ENCODE results near the gene SBK3. TPM values are rescaled to one million over a fixed set of nuclear protein-coding genes. Genes with fewer than 3 reads are reported as not detected.

SBK3 gene, protein sequence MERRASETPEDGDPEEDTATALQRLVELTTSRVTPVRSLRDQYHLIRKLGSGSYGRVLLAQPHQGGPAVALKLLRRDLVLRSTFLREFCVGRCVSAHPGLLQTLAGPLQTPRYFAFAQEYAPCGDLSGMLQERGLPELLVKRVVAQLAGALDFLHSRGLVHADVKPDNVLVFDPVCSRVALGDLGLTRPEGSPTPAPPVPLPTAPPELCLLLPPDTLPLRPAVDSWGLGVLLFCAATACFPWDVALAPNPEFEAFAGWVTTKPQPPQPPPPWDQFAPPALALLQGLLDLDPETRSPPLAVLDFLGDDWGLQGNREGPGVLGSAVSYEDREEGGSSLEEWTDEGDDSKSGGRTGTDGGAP
- polyA plus RNA-seq (2013): 0.74 TPM

DNA sequence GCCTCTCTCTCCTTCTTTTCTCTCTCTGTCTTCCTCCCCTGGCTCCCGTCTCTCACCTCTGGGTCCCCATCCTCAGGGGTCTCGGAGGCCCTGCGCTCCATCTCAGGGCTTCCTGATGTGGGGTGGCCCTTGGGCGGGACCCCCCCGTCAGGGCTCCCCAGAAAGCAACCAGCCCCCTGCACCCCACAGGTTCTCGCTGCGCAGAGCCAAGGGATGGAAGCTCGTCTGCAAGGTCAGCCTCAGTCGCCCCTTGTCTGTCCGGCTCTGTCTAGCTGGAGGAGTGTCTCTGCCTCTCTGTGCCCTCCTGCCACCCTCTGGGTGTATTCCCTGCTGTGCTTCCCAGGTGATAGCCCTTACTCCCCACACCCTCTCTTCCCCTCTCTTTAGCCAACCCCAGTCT, at the start of gene SBK3:
TSS of gene SBK3 (minus strand) at position 101 of the 400 bp plus-strand sequence. CDS start at position 101, 0 bp downstream.
- no peak for DNase-seq
- H3K9me3 ChIP-seq (ENCODE audit: control extremely low read depth in 1 of 5, control insufficient read depth in 4 of 5, insufficient read depth in 2 of 5, low read depth in 1 of 5, low read length in 4 of 5): no peaks in the 10 kb centered on the region
- peaks cover 0 to 33% (median 20%) of the 10 kb centered on the region in 4 experiments for H3K4me1 ChIP-seq (ENCODE audit: control extremely low read depth in 1 of 4, control insufficient read depth in 4 of 4, insufficient read depth in 4 of 4, low read length in 3 of 4)
- no peaks in the 10 kb centered on the region for H3K36me3 ChIP-seq (ENCODE audit: control insufficient read depth in 4 of 4, insufficient read depth in 4 of 4, low read length in 3 of 4)
- H3K27ac ChIP-seq (ENCODE audit: insufficient read depth in 1 of 2, low read depth in 1 of 2, low read length in 2 of 2, poor library complexity in 1 of 2, severe bottlenecking in 2 of 2): peak within 1 kb of the TSS; percentile 58 to 81
- WGBS (ENCODE audit: insufficient coverage): 98% methylated on average over 10 of the region's 10 CpGs
- CTCF ChIA-PET: interaction anchor here (2.4 kb wide), 1 partner anchor 61 kb away, joined by 11 read pairs; the partner anchor contains the start of gene ZNF865
- H3K4me3 ChIP-seq (ENCODE audit: control insufficient read depth in 1 of 7, extremely low read depth in 1 of 7, insufficient read depth in 4 of 7, low read depth in 2 of 7, low read length in 6 of 7): no peak within 1 kb of the TSS
- H3K27me3 ChIP-seq (replicated peaks in 2 of 5; ENCODE audit: control insufficient read depth in 4 of 5, insufficient read depth in 5 of 5, low read length in 4 of 5): no peaks in the 10 kb centered on the region
- POLR2A ChIA-PET: no interaction called here

DNA sequence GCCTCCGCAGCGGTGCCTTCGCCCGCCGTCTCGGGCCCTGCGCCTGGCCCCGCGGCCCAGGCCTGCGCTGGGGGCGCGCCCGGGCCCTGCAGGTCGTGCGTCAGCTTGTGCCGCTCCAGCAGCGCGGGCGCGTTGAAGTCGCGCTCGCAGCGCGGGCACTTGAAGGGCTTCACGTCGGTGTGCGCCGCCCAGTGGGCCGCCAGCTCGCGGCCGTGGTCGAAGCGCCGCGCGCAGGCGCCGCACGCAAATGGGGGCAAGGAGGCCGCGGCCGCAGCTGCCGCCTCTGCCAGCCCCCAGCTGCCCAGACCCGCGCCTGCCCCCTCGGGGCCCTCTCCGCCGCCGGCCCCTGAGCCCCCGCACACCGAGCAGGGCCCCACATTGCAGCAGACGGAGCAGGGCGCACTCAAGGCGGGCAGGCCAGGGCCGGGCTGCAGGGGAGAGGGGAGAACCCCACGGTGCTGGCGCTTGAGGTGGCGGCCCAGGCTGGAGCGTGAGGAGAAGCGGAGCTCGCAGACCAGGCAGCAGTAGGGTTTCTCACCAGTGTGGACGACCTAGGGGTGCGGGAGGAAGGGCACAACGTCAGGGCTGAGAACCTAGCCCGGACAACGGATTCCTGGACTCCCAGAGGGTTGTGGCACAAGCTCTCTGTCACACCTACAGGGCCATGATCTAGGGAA, 47.9 kb upstream of the SBK3 start:
- no peaks in the 10 kb centered on the region for H3K27me3 ChIP-seq (replicated peaks in 2 of 5; ENCODE audit: control insufficient read depth in 4 of 5, insufficient read depth in 5 of 5, low read length in 4 of 5)
- no peak overlapping the region for H3K27ac ChIP-seq (ENCODE audit: insufficient read depth in 1 of 2, low read depth in 1 of 2, low read length in 2 of 2, poor library complexity in 1 of 2, severe bottlenecking in 2 of 2)
- ChIA-PET CTCF (interaction anchor here (1.0 kb wide), 1 partner anchor 10 kb away, joined by 3 read pairs; no protein-coding TSS in a partner anchor), POLR2A (no interaction called here)
- H3K4me3 ChIP-seq (ENCODE audit: control insufficient read depth in 1 of 7, extremely low read depth in 1 of 7, insufficient read depth in 4 of 7, low read depth in 2 of 7, low read length in 6 of 7): no peak overlapping the region
- 94% methylated on average over 56 of the region's 68 CpGs for WGBS (ENCODE audit: insufficient coverage)
- no peak for DNase-seq
- H3K36me3 ChIP-seq (ENCODE audit: control insufficient read depth in 4 of 4, insufficient read depth in 4 of 4, low read length in 3 of 4): peaks cover 11 to 52% (median 32%) of the 10 kb centered on the region in 4 experiments
- peaks cover 0 to 2% (median under 1%) of the 10 kb centered on the region in 4 experiments for H3K4me1 ChIP-seq (ENCODE audit: control extremely low read depth in 1 of 4, control insufficient read depth in 4 of 4, insufficient read depth in 4 of 4, low read length in 3 of 4)
- peaks cover 0 to 2% (median 0%) of the 10 kb centered on the region in 5 experiments for H3K9me3 ChIP-seq (ENCODE audit: control extremely low read depth in 1 of 5, control insufficient read depth in 4 of 5, insufficient read depth in 2 of 5, low read depth in 1 of 5, low read length in 4 of 5)

- 95% methylated on average over 65 of the region's 73 CpGs for WGBS (ENCODE audit: insufficient coverage)
- POLR2A ChIA-PET: no interaction called here
Observed at GRCh38 chr19:55592391-55593090, 47.2 kb upstream of the SBK3 start.

DNA sequence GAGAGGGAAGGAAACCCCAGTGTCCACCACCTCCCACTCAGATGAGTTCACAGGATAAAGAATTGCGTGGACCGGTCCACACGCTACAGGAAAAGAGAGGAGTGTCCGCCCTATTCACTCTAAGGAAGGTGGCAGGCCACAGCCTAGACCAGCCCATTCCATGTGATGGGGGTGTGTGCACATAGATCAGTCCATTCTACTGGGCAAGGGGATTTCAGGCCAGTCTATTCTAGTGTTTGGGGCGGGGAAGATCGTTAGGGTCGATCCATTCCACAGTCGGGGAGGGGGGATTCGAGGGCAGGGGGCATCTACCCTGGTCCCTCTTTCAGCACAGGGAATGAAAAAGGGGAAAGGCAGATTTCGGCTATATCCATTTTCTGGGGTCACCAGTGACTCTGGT, 46.2 kb upstream of the SBK3 start:
- Histone ChIP-seq H3K27ac (ENCODE audit: insufficient read depth in 1 of 2, low read depth in 1 of 2, low read length in 2 of 2, poor library complexity in 1 of 2, severe bottlenecking in 2 of 2) (no peak overlapping the region), H3K4me1 (ENCODE audit: control extremely low read depth in 1 of 4, control insufficient read depth in 4 of 4, insufficient read depth in 4 of 4, low read length in 3 of 4) (peaks cover 0 to 16% (median 12%) of the 10 kb centered on the region in 4 experiments)
- 98% methylated on average over 6 of the region's 10 CpGs for WGBS (ENCODE audit: insufficient coverage)

More at GRCh38 chr19:55592391-55593090, 47.2 kb upstream of the SBK3 start:
- Histone ChIP-seq H3K36me3 (ENCODE audit: control insufficient read depth in 4 of 4, insufficient read depth in 4 of 4, low read length in 3 of 4) (peaks cover 11 to 51% (median 32%) of the 10 kb centered on the region in 4 experiments), H3K4me1 (ENCODE audit: control extremely low read depth in 1 of 4, control insufficient read depth in 4 of 4, insufficient read depth in 4 of 4, low read length in 3 of 4) (peaks cover 0 to 7% (median 5%) of the 10 kb centered on the region in 4 experiments), H3K9me3 (ENCODE audit: control extremely low read depth in 1 of 5, control insufficient read depth in 4 of 5, insufficient read depth in 2 of 5, low read depth in 1 of 5, low read length in 4 of 5) (peaks cover 0 to 2% (median 0%) of the 10 kb centered on the region in 5 experiments), H3K27ac (ENCODE audit: insufficient read depth in 1 of 2, low read depth in 1 of 2, low read length in 2 of 2, poor library complexity in 1 of 2, severe bottlenecking in 2 of 2) (no peak overlapping the region), H3K27me3 (replicated peaks in 2 of 5; ENCODE audit: control insufficient read depth in 4 of 5, insufficient read depth in 5 of 5, low read length in 4 of 5) (no peaks in the 10 kb centered on the region), H3K4me3 (ENCODE audit: control insufficient read depth in 1 of 7, extremely low read depth in 1 of 7, insufficient read depth in 4 of 7, low read depth in 2 of 7, low read length in 6 of 7) (no peak overlapping the region)
- CTCF ChIA-PET: interaction anchor here (1.0 kb wide), 1 partner anchor 9 kb away, joined by 3 read pairs; no protein-coding TSS in a partner anchor
- DNase-seq: no peak

DNA sequence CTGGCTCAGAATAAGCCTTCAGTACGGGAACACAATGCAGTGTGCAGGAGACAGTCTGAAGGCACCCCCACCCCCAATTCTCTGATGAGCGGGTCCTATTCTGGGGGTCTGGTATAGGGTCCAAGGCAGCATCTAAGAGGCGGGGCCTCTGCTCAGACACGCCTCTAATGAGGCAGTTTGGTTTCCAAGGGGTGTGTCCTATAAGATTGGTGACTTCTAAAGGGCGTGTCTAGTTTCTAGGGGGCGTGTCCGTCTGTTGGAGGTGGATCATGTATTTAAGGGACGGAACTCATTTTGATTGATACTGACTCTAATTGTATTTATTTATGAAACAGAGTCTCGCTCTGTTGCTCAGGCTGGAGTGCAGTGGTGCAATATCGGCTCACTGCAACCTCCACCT, 45.3 kb upstream of the SBK3 start:
- H3K4me3 ChIP-seq (ENCODE audit: control insufficient read depth in 1 of 7, extremely low read depth in 1 of 7, insufficient read depth in 4 of 7, low read depth in 2 of 7, low read length in 6 of 7): no peak overlapping the region
- ChIA-PET POLR2A (no interaction called here), CTCF (no interaction called here)
- H3K9me3 ChIP-seq (ENCODE audit: control extremely low read depth in 1 of 5, control insufficient read depth in 4 of 5, insufficient read depth in 2 of 5, low read depth in 1 of 5, low read length in 4 of 5): peaks cover 0 to 2% (median 0%) of the 10 kb centered on the region in 5 experiments
- DNase-seq: peak in 2 of 3 donors; percentile 52 to 58
- WGBS (ENCODE audit: insufficient coverage): 90% methylated on average over 7 of the region's 10 CpGs
- H3K4me1 ChIP-seq (ENCODE audit: control extremely low read depth in 1 of 4, control insufficient read depth in 4 of 4, insufficient read depth in 4 of 4, low read length in 3 of 4): peaks cover 0 to 23% (median 18%) of the 10 kb centered on the region in 4 experiments
- H3K27ac ChIP-seq (ENCODE audit: insufficient read depth in 1 of 2, low read depth in 1 of 2, low read length in 2 of 2, poor library complexity in 1 of 2, severe bottlenecking in 2 of 2): no peak overlapping the region
- peaks cover 5 to 33% (median 19%) of the 10 kb centered on the region in 4 experiments for H3K36me3 ChIP-seq (ENCODE audit: control insufficient read depth in 4 of 4, insufficient read depth in 4 of 4, low read length in 3 of 4)
- H3K27me3 ChIP-seq (replicated peaks in 2 of 5; ENCODE audit: control insufficient read depth in 4 of 5, insufficient read depth in 5 of 5, low read length in 4 of 5): no peaks in the 10 kb centered on the region

More for the DNA sequence above, 46.2 kb upstream of the SBK3 start:
- DNase-seq: no peak
- H3K9me3 ChIP-seq (ENCODE audit: control extremely low read depth in 1 of 5, control insufficient read depth in 4 of 5, insufficient read depth in 2 of 5, low read depth in 1 of 5, low read length in 4 of 5): peaks cover 0 to 2% (median 0%) of the 10 kb centered on the region in 5 experiments
- ChIA-PET POLR2A (no interaction called here), CTCF (no interaction called here)
- no peak overlapping the region for H3K4me3 ChIP-seq (ENCODE audit: control insufficient read depth in 1 of 7, extremely low read depth in 1 of 7, insufficient read depth in 4 of 7, low read depth in 2 of 7, low read length in 6 of 7)
- H3K36me3 ChIP-seq (ENCODE audit: control insufficient read depth in 4 of 4, insufficient read depth in 4 of 4, low read length in 3 of 4): peaks cover 11 to 42% (median 28%) of the 10 kb centered on the region in 4 experiments
- no peaks in the 10 kb centered on the region for H3K27me3 ChIP-seq (replicated peaks in 2 of 5; ENCODE audit: control insufficient read depth in 4 of 5, insufficient read depth in 5 of 5, low read length in 4 of 5)

GRCh38 chr19:55590109-55590508, 44.8 kb upstream of the SBK3 start:
- no peak overlapping the region for H3K4me3 ChIP-seq (ENCODE audit: control insufficient read depth in 1 of 7, extremely low read depth in 1 of 7, insufficient read depth in 4 of 7, low read depth in 2 of 7, low read length in 6 of 7)
- 88% methylated on average over 7 of the region's 7 CpGs for WGBS (ENCODE audit: insufficient coverage)
- peaks cover 0 to 28% (median 14%) of the 10 kb centered on the region in 4 experiments for H3K36me3 ChIP-seq (ENCODE audit: control insufficient read depth in 4 of 4, insufficient read depth in 4 of 4, low read length in 3 of 4)
- H3K27me3 ChIP-seq (replicated peaks in 2 of 5; ENCODE audit: control insufficient read depth in 4 of 5, insufficient read depth in 5 of 5, low read length in 4 of 5): no peaks in the 10 kb centered on the region
- no peak for DNase-seq
- ChIA-PET CTCF (no interaction called here), POLR2A (no interaction called here)
- peaks cover 0 to 2% (median 0%) of the 10 kb centered on the region in 5 experiments for H3K9me3 ChIP-seq (ENCODE audit: control extremely low read depth in 1 of 5, control insufficient read depth in 4 of 5, insufficient read depth in 2 of 5, low read depth in 1 of 5, low read length in 4 of 5)
- H3K4me1 ChIP-seq (ENCODE audit: control extremely low read depth in 1 of 4, control insufficient read depth in 4 of 4, insufficient read depth in 4 of 4, low read length in 3 of 4): peaks cover 0 to 26% (median 20%) of the 10 kb centered on the region in 4 experiments
- H3K27ac ChIP-seq (ENCODE audit: insufficient read depth in 1 of 2, low read depth in 1 of 2, low read length in 2 of 2, poor library complexity in 1 of 2, severe bottlenecking in 2 of 2): no peak overlapping the region

Measured in common myeloid progenitor, CD34-positive (primary cell).